ENCODE data around the gene ABCD1. TPM values are rescaled to one million over a fixed set of nuclear protein-coding genes. Genes with fewer than 3 reads are reported as not detected.

The ABCD1 gene
- total and polyA plus RNA-seq, 4 donors: 4.0 to 10.8 (median 7.6) TPM

DNA sequence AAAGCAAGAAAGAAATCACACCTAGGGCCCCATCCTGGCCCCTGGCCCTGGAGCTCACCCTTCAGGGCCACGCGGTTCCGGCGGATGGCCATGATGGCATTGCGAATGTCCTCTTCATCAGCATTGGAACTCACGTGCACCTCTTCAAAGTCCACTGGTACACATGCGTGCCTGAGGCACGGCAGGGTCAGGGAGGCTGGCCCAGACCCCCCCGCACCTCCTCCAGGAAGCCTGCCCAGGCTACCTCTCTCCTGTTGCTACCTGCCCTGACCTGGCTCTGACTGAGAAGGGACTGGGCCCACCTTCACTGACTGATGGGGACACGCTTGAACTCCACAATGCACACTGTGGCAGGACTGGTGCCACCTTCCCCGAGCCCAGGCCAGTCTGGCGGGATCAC is 65.0 kb downstream of the ABCD1 start (continued):
- TF ChIP-seq, protein P1, sequence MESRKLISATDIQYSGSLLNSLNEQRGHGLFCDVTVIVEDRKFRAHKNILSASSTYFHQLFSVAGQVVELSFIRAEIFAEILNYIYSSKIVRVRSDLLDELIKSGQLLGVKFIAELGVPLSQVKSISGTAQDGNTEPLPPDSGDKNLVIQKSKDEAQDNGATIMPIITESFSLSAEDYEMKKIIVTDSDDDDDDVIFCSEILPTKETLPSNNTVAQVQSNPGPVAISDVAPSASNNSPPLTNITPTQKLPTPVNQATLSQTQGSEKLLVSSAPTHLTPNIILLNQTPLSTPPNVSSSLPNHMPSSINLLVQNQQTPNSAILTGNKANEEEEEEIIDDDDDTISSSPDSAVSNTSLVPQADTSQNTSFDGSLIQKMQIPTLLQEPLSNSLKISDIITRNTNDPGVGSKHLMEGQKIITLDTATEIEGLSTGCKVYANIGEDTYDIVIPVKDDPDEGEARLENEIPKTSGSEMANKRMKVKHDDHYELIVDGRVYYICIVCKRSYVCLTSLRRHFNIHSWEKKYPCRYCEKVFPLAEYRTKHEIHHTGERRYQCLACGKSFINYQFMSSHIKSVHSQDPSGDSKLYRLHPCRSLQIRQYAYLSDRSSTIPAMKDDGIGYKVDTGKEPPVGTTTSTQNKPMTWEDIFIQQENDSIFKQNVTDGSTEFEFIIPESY (IDR thresholded peaks at IDR 0.05): no peak
- no peak for TF ChIP-seq HNF4G (IDR thresholded peaks at IDR 0.05)
- no peak for TF ChIP-seq RXRA (IDR thresholded peaks at IDR 0.05)

DNA sequence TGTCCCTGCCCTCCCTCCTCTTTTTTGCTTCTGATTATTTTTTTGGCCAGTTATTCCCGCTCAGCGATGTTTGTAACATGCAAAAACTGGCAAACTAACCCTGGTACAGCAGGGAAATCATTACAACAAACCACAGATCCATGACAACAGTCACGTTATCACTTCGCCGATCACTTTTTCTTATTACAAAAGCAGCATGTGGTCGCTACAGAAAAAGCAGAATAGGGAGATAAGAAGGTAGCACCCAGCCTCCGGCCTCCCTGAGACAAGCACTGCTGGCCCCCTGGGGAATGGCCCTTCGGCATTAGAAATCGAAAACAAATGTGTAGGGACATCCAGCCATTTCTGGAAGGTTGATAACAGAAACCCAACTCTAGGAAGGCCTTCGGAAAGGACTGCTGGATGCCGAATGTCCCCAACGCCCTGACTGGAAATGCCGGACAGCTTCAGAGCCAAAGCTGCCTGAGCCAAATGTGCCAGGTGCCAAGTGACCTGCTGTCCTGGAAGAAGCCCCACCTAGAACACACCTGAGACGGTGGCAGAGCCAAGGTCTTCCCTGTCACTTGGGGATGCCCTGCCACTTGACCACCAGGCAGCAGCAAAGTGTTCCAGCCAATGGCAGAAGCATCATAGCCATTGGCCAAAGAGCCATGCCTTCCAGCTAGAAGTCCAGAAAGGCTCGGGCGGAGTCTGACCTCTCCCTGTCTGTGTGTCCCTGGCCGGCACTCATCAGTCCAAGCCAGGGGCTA is 66.6 kb downstream of the ABCD1 start:
- Histone ChIP-seq H3K36me3 (ENCODE audit: control insufficient read depth in 4 of 4, insufficient read depth in 3 of 4, low read depth in 1 of 4, low read length in 3 of 4) (peaks cover 2 to 18% (median 6%) of the 10 kb centered on the region in 4 donors), H3K4me1 (ENCODE audit: control insufficient read depth in 4 of 4, insufficient read depth in 4 of 4, low read length in 3 of 4) (peaks cover 5 to 24% (median 17%) of the 10 kb centered on the region in 4 donors), H3K9ac (ENCODE audit: low read depth in 1 of 2, low read length in 2 of 2) (no peak overlapping the region), H3K9me3 (ENCODE audit: control insufficient read depth in 4 of 4, low read length in 3 of 4) (peaks cover 0 to 3% (median 0%) of the 10 kb centered on the region in 4 donors), H3K27ac (ENCODE audit: low read depth in 1 of 2, low read length in 2 of 2) (no peak overlapping the region), H3K27me3 (ENCODE audit: control insufficient read depth in 4 of 4, insufficient read depth in 4 of 4, low read length in 3 of 4) (no peaks in the 10 kb centered on the region), H3K4me3 (ENCODE audit: low read depth in 1 of 3, low read length in 3 of 3) (no peak overlapping the region)
- WGBS: 84% methylated on average over 17 of the region's 17 CpGs
- DNase-seq (ENCODE audit: low spot score): no peak
- TF ChIP-seq HNF4A (conservative IDR thresholded peaks at IDR 0.05) (no peak), TAF1 (conservative IDR thresholded peaks at IDR 0.05) (no peak), NR2F2 (IDR thresholded peaks at IDR 0.05) (no peak), JUND (IDR thresholded peaks at IDR 0.05) (no peak), FOXA2 (IDR thresholded peaks at IDR 0.05) (no peak), EGR1 (IDR thresholded peaks at IDR 0.05; ENCODE audit: low read depth in 2 of 2) (no peak), FOXA1 (IDR thresholded peaks at IDR 0.05) (no peak), RAD21 (IDR thresholded peaks at IDR 0.05) (no peak), SP1 (IDR thresholded peaks at IDR 0.05) (no peak), HNF4G (IDR thresholded peaks at IDR 0.05) (no peak), YY1 (IDR thresholded peaks at IDR 0.05) (no peak), GABPA (IDR thresholded peaks at IDR 0.05 in 1 of 2, conservative IDR thresholded peaks at IDR 0.05 in 1 of 2) (no peak)
- TF ChIP-seq, protein P2, sequence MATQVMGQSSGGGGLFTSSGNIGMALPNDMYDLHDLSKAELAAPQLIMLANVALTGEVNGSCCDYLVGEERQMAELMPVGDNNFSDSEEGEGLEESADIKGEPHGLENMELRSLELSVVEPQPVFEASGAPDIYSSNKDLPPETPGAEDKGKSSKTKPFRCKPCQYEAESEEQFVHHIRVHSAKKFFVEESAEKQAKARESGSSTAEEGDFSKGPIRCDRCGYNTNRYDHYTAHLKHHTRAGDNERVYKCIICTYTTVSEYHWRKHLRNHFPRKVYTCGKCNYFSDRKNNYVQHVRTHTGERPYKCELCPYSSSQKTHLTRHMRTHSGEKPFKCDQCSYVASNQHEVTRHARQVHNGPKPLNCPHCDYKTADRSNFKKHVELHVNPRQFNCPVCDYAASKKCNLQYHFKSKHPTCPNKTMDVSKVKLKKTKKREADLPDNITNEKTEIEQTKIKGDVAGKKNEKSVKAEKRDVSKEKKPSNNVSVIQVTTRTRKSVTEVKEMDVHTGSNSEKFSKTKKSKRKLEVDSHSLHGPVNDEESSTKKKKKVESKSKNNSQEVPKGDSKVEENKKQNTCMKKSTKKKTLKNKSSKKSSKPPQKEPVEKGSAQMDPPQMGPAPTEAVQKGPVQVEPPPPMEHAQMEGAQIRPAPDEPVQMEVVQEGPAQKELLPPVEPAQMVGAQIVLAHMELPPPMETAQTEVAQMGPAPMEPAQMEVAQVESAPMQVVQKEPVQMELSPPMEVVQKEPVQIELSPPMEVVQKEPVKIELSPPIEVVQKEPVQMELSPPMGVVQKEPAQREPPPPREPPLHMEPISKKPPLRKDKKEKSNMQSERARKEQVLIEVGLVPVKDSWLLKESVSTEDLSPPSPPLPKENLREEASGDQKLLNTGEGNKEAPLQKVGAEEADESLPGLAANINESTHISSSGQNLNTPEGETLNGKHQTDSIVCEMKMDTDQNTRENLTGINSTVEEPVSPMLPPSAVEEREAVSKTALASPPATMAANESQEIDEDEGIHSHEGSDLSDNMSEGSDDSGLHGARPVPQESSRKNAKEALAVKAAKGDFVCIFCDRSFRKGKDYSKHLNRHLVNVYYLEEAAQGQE (IDR thresholded peaks at IDR 0.05): no peak
- TF ChIP-seq, protein P3, sequence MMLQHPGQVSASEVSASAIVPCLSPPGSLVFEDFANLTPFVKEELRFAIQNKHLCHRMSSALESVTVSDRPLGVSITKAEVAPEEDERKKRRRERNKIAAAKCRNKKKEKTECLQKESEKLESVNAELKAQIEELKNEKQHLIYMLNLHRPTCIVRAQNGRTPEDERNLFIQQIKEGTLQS (IDR thresholded peaks at IDR 0.05): no peak
- TF ChIP-seq, protein P1 (IDR thresholded peaks at IDR 0.05): no peak
- TF ChIP-seq, protein P4, sequence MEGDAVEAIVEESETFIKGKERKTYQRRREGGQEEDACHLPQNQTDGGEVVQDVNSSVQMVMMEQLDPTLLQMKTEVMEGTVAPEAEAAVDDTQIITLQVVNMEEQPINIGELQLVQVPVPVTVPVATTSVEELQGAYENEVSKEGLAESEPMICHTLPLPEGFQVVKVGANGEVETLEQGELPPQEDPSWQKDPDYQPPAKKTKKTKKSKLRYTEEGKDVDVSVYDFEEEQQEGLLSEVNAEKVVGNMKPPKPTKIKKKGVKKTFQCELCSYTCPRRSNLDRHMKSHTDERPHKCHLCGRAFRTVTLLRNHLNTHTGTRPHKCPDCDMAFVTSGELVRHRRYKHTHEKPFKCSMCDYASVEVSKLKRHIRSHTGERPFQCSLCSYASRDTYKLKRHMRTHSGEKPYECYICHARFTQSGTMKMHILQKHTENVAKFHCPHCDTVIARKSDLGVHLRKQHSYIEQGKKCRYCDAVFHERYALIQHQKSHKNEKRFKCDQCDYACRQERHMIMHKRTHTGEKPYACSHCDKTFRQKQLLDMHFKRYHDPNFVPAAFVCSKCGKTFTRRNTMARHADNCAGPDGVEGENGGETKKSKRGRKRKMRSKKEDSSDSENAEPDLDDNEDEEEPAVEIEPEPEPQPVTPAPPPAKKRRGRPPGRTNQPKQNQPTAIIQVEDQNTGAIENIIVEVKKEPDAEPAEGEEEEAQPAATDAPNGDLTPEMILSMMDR (IDR thresholded peaks at IDR 0.05; ENCODE audit: low read depth, low read length, missing input control): no peak
- TF ChIP-seq, protein P5, sequence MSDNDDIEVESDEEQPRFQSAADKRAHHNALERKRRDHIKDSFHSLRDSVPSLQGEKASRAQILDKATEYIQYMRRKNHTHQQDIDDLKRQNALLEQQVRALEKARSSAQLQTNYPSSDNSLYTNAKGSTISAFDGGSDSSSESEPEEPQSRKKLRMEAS (IDR thresholded peaks at IDR 0.05): no peak

Measured in liver (tissue), 9 donors.